CD14-positive monocyte (primary cell): Measurements from ENCODE around the gene TECPR2. TPM values are rescaled to one million over a fixed set of nuclear protein-coding genes. Genes with fewer than 3 reads are reported as not detected.

ENCODE experiments used
- DNase-seq, 3 donors: peaks; one replicate each; pipeline ENCODE4 v3.0.0-alpha.2; 2011 to 2022
- H2AFZ ChIP-seq: 2 replicates; pipeline ENCODE4 v1.6.0; 2012; ENCODE audit warnings: mild to moderate bottlenecking, low read depth, low read length, inconsistent platforms; ENCODE audit not compliant: insufficient read depth, poor library complexity, severe bottlenecking
- H3K27ac ChIP-seq, 2 donors: 1 replicate in 1 of 2; 2 replicates in 1 of 2; pipeline ENCODE4 v1.5.1; 2012 to 2013; ENCODE audit warnings: low read length in 2 of 2, control low read depth in 1 of 2, inconsistent platforms in 1 of 2, low read depth in 1 of 2, mild to moderate bottlenecking in 1 of 2
- H3K27me3 ChIP-seq, 2 donors: one replicate each; pipeline versions ENCODE4 v1.6.0 to v1.6.1; 2011 to 2013; ENCODE audit warnings: low read length in 2 of 2; ENCODE audit not compliant: control insufficient read depth in 2 of 2, insufficient read depth in 2 of 2
- H3K36me3 ChIP-seq, 2 donors: replicated peaks in 1 of 2; 1 replicate in 1 of 2; 2 replicates in 1 of 2; pipeline versions ENCODE4 v1.5.1 to v1.6.1; 2012 to 2013; ENCODE audit warnings: low read length in 2 of 2, control low read depth in 1 of 2, inconsistent platforms in 1 of 2, mild to moderate bottlenecking in 1 of 2; ENCODE audit not compliant: insufficient read depth in 2 of 2, control insufficient read depth in 1 of 2
- H3K4me1 ChIP-seq, 2 donors: 1 replicate in 1 of 2; 2 replicates in 1 of 2; pipeline versions ENCODE4 v1.5.1 to v1.6.1; 2012 to 2013; ENCODE audit warnings: low read length in 2 of 2, control low read depth in 1 of 2, inconsistent platforms in 1 of 2, mild to moderate bottlenecking in 1 of 2, moderate library complexity in 1 of 2; ENCODE audit not compliant: insufficient read depth in 2 of 2, control insufficient read depth in 1 of 2
- H3K4me2 ChIP-seq: replicated peaks from 2 replicates; pipeline ENCODE3; 2012; ENCODE audit warnings: low read length, moderate library complexity, mild to moderate bottlenecking; ENCODE audit not compliant: poor library complexity, severe bottlenecking; ENCODE audit errors: extremely low read depth
- H3K4me3 ChIP-seq, 3 experiments: fragments of 200-600 bp in 1 of 3; sonication (generic) in 1 of 3; replicated peaks in 1 of 3; 1 replicate in 2 of 3; 2 replicates in 1 of 3; pipeline ENCODE4 v1.5.1; 2011 to 2013; ENCODE audit warnings: low read length in 3 of 3, mild to moderate bottlenecking in 3 of 3, control low read depth in 2 of 3, low read depth in 2 of 3, inconsistent platforms in 1 of 3, moderate library complexity in 1 of 3
- H3K79me2 ChIP-seq: 2 replicates; pipeline ENCODE4 v1.6.0; 2012; ENCODE audit warnings: mild to moderate bottlenecking, control low read depth, inconsistent platforms, low read length, moderate library complexity; ENCODE audit not compliant: insufficient read depth
- H3K9ac ChIP-seq: 2 replicates; pipeline ENCODE4 v1.6.0; 2017; ENCODE audit warnings: low read length, mild to moderate bottlenecking; ENCODE audit not compliant: insufficient read depth, poor library complexity, severe bottlenecking
- H3K9me3 ChIP-seq, 2 donors: replicated peaks in 1 of 2; 1 replicate in 1 of 2; 2 replicates in 1 of 2; pipeline versions ENCODE4 v1.5.1 to v1.6.1; 2012 to 2013; ENCODE audit warnings: low read length in 2 of 2, control low read depth in 1 of 2; ENCODE audit not compliant: control insufficient read depth in 1 of 2, insufficient read depth in 1 of 2
- H4K20me1 ChIP-seq: 2 replicates; pipeline ENCODE4 v1.6.0; 2012; ENCODE audit warnings: mild to moderate bottlenecking, low read length, control low read depth, moderate library complexity; ENCODE audit not compliant: insufficient read depth
- H3K27ac Mint-ChIP-seq, 7 donors: one replicate each; pipeline ENCODE4 v1.8.0; 2020; ENCODE audit warnings: mild to moderate bottlenecking in 7 of 7, mixed read lengths in 7 of 7, moderate library complexity in 6 of 7, inconsistent platforms in 2 of 7
- H3K27me3 Mint-ChIP-seq, 3 donors: one replicate each; pipeline ENCODE4 v1.8.0; 2021 to 2022; ENCODE audit warnings: low read depth in 3 of 3, mild to moderate bottlenecking in 3 of 3, mixed read lengths in 3 of 3, moderate library complexity in 3 of 3, inconsistent platforms in 1 of 3
- H3K36me3 Mint-ChIP-seq, 2 donors: one replicate each; pipeline ENCODE4 v1.8.0; 2020; ENCODE audit warnings: mixed read lengths in 2 of 2, inconsistent platforms in 1 of 2, mild to moderate bottlenecking in 1 of 2
- H3K4me1 Mint-ChIP-seq: one replicate; pipeline ENCODE4 v1.8.0; 2020; ENCODE audit warnings: mild to moderate bottlenecking, mixed read lengths
- H3K4me3 Mint-ChIP-seq, 2 donors: one replicate each; pipeline ENCODE4 v1.8.0; 2020; ENCODE audit warnings: mild to moderate bottlenecking in 2 of 2, mixed read lengths in 2 of 2, moderate library complexity in 1 of 2
- H3K9me3 Mint-ChIP-seq, 7 donors: one replicate each; pipeline ENCODE4 v1.8.0; 2020 to 2022; ENCODE audit warnings: mixed read lengths in 7 of 7, mild to moderate bottlenecking in 6 of 7, moderate library complexity in 6 of 7, inconsistent platforms in 2 of 7
- CTCF ChIP-seq: fragments of 200-600 bp; IDR thresholded peaks from one replicate; pipeline ENCODE4 v1.8.0; 2022; ENCODE audit warnings: antibody characterized with exemption, mild to moderate bottlenecking
- WGBS: methylation state at CpG from one replicate; pipeline ENCODE4 v1.1.5; 2013; ENCODE audit warnings: missing lambda C conversion rate; ENCODE audit not compliant: insufficient coverage; 5-methylcytosine and 5-hydroxymethylcytosine counted together
- intact Hi-C, 2 donors: fragments of 100-400 bp; cut with micrococcal nuclease; formaldehyde crosslinking; loops; one replicate each; pipeline versions ENCODE4 v1.15.0 to v1.15.1; 2023
- polyA plus RNA-seq, 3 donors: library from polyadenylated mRNA; depleted of rRNA in 1 of 3; unstranded in 2 of 3; stranded (reverse) in 1 of 3; fragments of 300-500 nt in 2 of 3; fragments of >200 nt in 1 of 3; fragmentation: Illumina TruSeq in 2 of 3; gene quantifications; 1 replicate in 2 of 3; 2 replicates in 1 of 3; pipeline ENCODE4 v1.2.3, GENCODE V29; 2012 to 2021

Gene TECPR2
- polyA plus RNA-seq, 3 donors: 2.8 to 10.4 (median 6.4) TPM

GRCh38 chr14:102323102-102323501 lies 39.6 kb upstream of the TECPR2 start:
- Histone ChIP-seq H3K79me2 (no peaks in the 10 kb centered on the region), H3K27me3 (no peaks in the 10 kb centered on the region), H3K4me3 (no peak overlapping the region), H3K4me2 (no peak overlapping the region), H2AFZ (no peak overlapping the region), H3K9ac (no peak overlapping the region), H3K9me3 (no peaks in the 10 kb centered on the region), H3K4me1 (peaks cover 23 to 29% of the 10 kb centered on the region in 2 donors), H4K20me1 (no peaks in the 10 kb centered on the region), H3K27ac (no peak overlapping the region), H3K36me3 (peaks cover 0 to 9% of the 10 kb centered on the region in 2 donors)
- intact Hi-C loops: loop anchor here in 1 of 2 donors (10.0 kb wide), 1 partner anchor 188 kb away; the partner anchor contains the start of gene WDR20
- H3K9me3 Mint-ChIP-seq: no peaks in the 10 kb centered on the region
- no peaks in the 10 kb centered on the region for H3K27me3 Mint-ChIP-seq
- WGBS: 0% methylated on average over 2 of the region's 8 CpGs
- H3K4me1 Mint-ChIP-seq: peaks cover 25% of the 10 kb centered on the region
- peaks cover 7 to 10% of the 10 kb centered on the region in 2 donors for H3K36me3 Mint-ChIP-seq
- H3K27ac Mint-ChIP-seq: peak overlapping the region in 3 of 7 donors; percentile 5 to 37 (median 19)
- H3K4me3 Mint-ChIP-seq: peak overlapping the region in 1 of 2 donors; percentile 6
- peak; percentile 75 for TF ChIP-seq CTCF
- DNase-seq: peak; percentile 50 to 56 (median 51)

- Mint-ChIP-seq H3K27me3 (peaks cover 0 to 2% (median 0%) of the 10 kb centered on the region in 3 donors), H3K27ac (peak overlapping the region in 1 of 7 donors; percentile 11), H3K4me3 (no peak overlapping the region), H3K9me3 (no peaks in the 10 kb centered on the region), H3K4me1 (peaks cover 7% of the 10 kb centered on the region), H3K36me3 (peaks cover 8 to 10% of the 10 kb centered on the region in 2 donors)
- Histone ChIP-seq H3K4me3 (no peak overlapping the region), H2AFZ (no peak overlapping the region), H3K9ac (no peak overlapping the region), H4K20me1 (no peaks in the 10 kb centered on the region), H3K79me2 (no peaks in the 10 kb centered on the region), H3K4me2 (no peak overlapping the region), H3K27me3 (no peaks in the 10 kb centered on the region), H3K4me1 (peaks cover 3 to 7% of the 10 kb centered on the region in 2 donors), H3K27ac (no peak overlapping the region), H3K9me3 (no peaks in the 10 kb centered on the region), H3K36me3 (peaks cover 0 to 9% of the 10 kb centered on the region in 2 donors)
- TF ChIP-seq CTCF: no peak
- intact Hi-C loops: loop anchor here in 1 of 2 donors (10.0 kb wide), 1 partner anchor 191 kb away; the partner anchor contains the start of gene WDR20
- WGBS: 97% methylated on average over 7 of the region's 9 CpGs
- no peak for DNase-seq
These were observed 36.9 kb upstream of the TECPR2 start for GRCh38 chr14:102325791-102326345.
